NCI-H1105 treated with DMSO at 0.1 percent for 48 hours (cell line): Measurements from ENCODE around the gene ZSCAN20.
A peak's percentile ranks its signal among the peaks of the same experiment; 100 is the strongest.

Source experiments
- DNase-seq: peaks from one replicate; lab custom pipeline; 2025; lab: John Stamatoyannopoulos, UW

ZSCAN20 gene

GRCh38 chr1:33472269-33472980 lies at the start of gene ZSCAN20:
TSS of gene ZSCAN20 (plus strand) at chr1:33472645. CDS start at chr1:33479289, 6,644 bp downstream.
- peak; percentile 99 for DNase-seq

- no peak for DNase-seq
Measured at GRCh38 chr1:33424205-33424604, 48.2 kb upstream of the ZSCAN20 start.

- DNase-seq: no peak
Measured at GRCh38 chr1:33424610-33425009, 47.8 kb upstream of the ZSCAN20 start.

- no peak for DNase-seq
Measured at GRCh38 chr1:33425900-33426299, 46.5 kb upstream of the ZSCAN20 start.

- DNase-seq: no peak
Measured at GRCh38 chr1:33426916-33427315, 45.5 kb upstream of the ZSCAN20 start.

- DNase-seq: no peak
Measured at GRCh38 chr1:33428661-33429060, 43.8 kb upstream of the ZSCAN20 start.

GRCh38 chr1:33429332-33429731 lies 43.1 kb upstream of the ZSCAN20 start:
- peak; percentile 37 for DNase-seq

- DNase-seq: peak; percentile 23
Measured at GRCh38 chr1:33429856-33430691, 42.4 kb upstream of the ZSCAN20 start.

GRCh38 chr1:33430692-33431593 lies 41.5 kb upstream of the ZSCAN20 start, which contains the start of gene PHC2:
TSS of gene PHC2 (minus strand) at chr1:33431095. CDS start at chr1:33375539, 55,556 bp downstream.
- peak; percentile 97 for DNase-seq

- no peak for DNase-seq
Measured at GRCh38 chr1:33433509-33434362, 38.7 kb upstream of the ZSCAN20 start.

GRCh38 chr1:33434363-33434750 lies 38.1 kb upstream of the ZSCAN20 start:
- no peak for DNase-seq

GRCh38 chr1:33435096-33435820 lies 37.2 kb upstream of the ZSCAN20 start:
- DNase-seq: no peak

GRCh38 chr1:33436557-33437285 lies 35.7 kb upstream of the ZSCAN20 start:
- DNase-seq: no peak

- DNase-seq: no peak
Measured at GRCh38 chr1:33438364-33439160, 33.9 kb upstream of the ZSCAN20 start.

GRCh38 chr1:33439662-33440061 lies 32.8 kb upstream of the ZSCAN20 start:
- DNase-seq: no peak

- no peak for DNase-seq
Measured at GRCh38 chr1:33441088-33441745, 31.2 kb upstream of the ZSCAN20 start.

GRCh38 chr1:33442141-33442540 lies 30.3 kb upstream of the ZSCAN20 start:
- DNase-seq: no peak

GRCh38 chr1:33443080-33443704 lies 29.3 kb upstream of the ZSCAN20 start:
- DNase-seq: no peak
